ENCODE data around the gene ZNF598. TPM values are rescaled to one million over a fixed set of nuclear protein-coding genes. Genes with fewer than 3 reads are reported as not detected.

The ZNF598 gene
- total RNA-seq, 1 donor from 2014 or later, result 31.1 TPM

- Histone ChIP-seq H3K4me3 (peak overlapping the region; percentile 75 to 94), H3K27ac (peak overlapping the region; percentile 52 to 75), H3K4me1 (peaks cover 23 to 34% of the 10 kb centered on the region in 2 donors), H3K9me3 (no peaks in the 10 kb centered on the region), H3K36me3 (no peaks in the 10 kb centered on the region), H3K27me3 (no peaks in the 10 kb centered on the region)
- DNase-seq (ENCODE audit: low spot score in 2 of 2), result no peak
- intact Hi-C loops (cut with DNase I), result no loop called here
- no peak for TF ChIP-seq CTCF (IDR thresholded peaks at IDR 0.05)
These were observed 924 bp downstream of the ZNF598 start for GRCh38 chr16:2008631-2009163.

GRCh38 chr16:2008009-2008526 lies 1.6 kb downstream of the ZNF598 start:
- TF ChIP-seq CTCF (IDR thresholded peaks at IDR 0.05), result no peak
- intact Hi-C loops (cut with DNase I), result no loop called here
- H3K4me1 ChIP-seq, result peaks cover 23 to 34% of the 10 kb centered on the region in 2 donors

GRCh38 chr16:2007081-2007836 lies 2.4 kb downstream of the ZNF598 start:
- H3K27me3 ChIP-seq, result no peaks in the 10 kb centered on the region
- peaks cover 23 to 34% of the 10 kb centered on the region in 2 donors for H3K4me1 ChIP-seq
- H3K9me3 ChIP-seq, result no peaks in the 10 kb centered on the region
- intact Hi-C loops (cut with DNase I), result no loop called here
- DNase-seq (ENCODE audit: low spot score in 2 of 2), result no peak
- peak overlapping the region in 1 of 2 donors; percentile 75 for H3K4me3 ChIP-seq
- peaks cover 12% of the 10 kb centered on the region in 2 donors for H3K36me3 ChIP-seq
- no peak overlapping the region for H3K27ac ChIP-seq
- no peak for TF ChIP-seq CTCF (IDR thresholded peaks at IDR 0.05)

More at GRCh38 chr16:2008009-2008526, 1.6 kb downstream of the ZNF598 start:
- no peak for DNase-seq (ENCODE audit: low spot score in 2 of 2)
- Histone ChIP-seq H3K9me3 (no peaks in the 10 kb centered on the region), H3K27me3 (no peaks in the 10 kb centered on the region), H3K4me3 (peak overlapping the region; percentile 75 to 94), H3K36me3 (peaks cover 4% of the 10 kb centered on the region in 2 donors), H3K27ac (no peak overlapping the region)

- no peak overlapping the region for H3K27ac ChIP-seq
- no peak overlapping the region for H3K4me3 ChIP-seq
- intact Hi-C loops (cut with DNase I), result no loop called here
- peaks cover 23 to 34% of the 10 kb centered on the region in 2 donors for H3K4me1 ChIP-seq
- no peak for DNase-seq (ENCODE audit: low spot score in 2 of 2)
- H3K9me3 ChIP-seq, result no peaks in the 10 kb centered on the region
- no peaks in the 10 kb centered on the region for H3K27me3 ChIP-seq
- TF ChIP-seq CTCF (IDR thresholded peaks at IDR 0.05), result no peak
- peaks cover 21% of the 10 kb centered on the region in 2 donors for H3K36me3 ChIP-seq
These were observed 3.3 kb downstream of the ZNF598 start for GRCh38 chr16:2006317-2006716.

- no peak for DNase-seq (ENCODE audit: low spot score in 2 of 2)
- H3K4me1 ChIP-seq, result peaks cover 23 to 34% of the 10 kb centered on the region in 2 donors
- H3K27ac ChIP-seq, result no peak overlapping the region
- H3K9me3 ChIP-seq, result no peaks in the 10 kb centered on the region
- no peaks in the 10 kb centered on the region for H3K27me3 ChIP-seq
- H3K4me3 ChIP-seq, result no peak overlapping the region
- peaks cover 27 to 28% of the 10 kb centered on the region in 2 donors for H3K36me3 ChIP-seq
- intact Hi-C loops (cut with DNase I), result no loop called here
- no peak for TF ChIP-seq CTCF (IDR thresholded peaks at IDR 0.05)
These were observed 4.0 kb downstream of the ZNF598 start for GRCh38 chr16:2005646-2006045.

Measured in ascending aorta (tissue), 2 donors.